ENCODE data around the gene TSPAN4.

TSPAN4 gene

GRCh38 chr11:821512-822371, 20.9 kb upstream of the TSPAN4 start:
- no peak for DNase-seq (ENCODE audit: low read depth in 3 of 3)

- no peak for DNase-seq (ENCODE audit: low read depth in 3 of 3)
These were observed 19.0 kb upstream of the TSPAN4 start for GRCh38 chr11:823441-824291.

- no peak for DNase-seq (ENCODE audit: low read depth in 3 of 3)
These were observed 18.3 kb upstream of the TSPAN4 start for GRCh38 chr11:824292-824880.

GRCh38 chr11:824942-825341, 17.7 kb upstream of the TSPAN4 start:
- DNase-seq (ENCODE audit: low read depth in 3 of 3), result no peak

GRCh38 chr11:825366-826226, 17.1 kb upstream of the TSPAN4 start:
- DNase-seq (ENCODE audit: low read depth in 3 of 3), result no peak

GRCh38 chr11:826227-826621, 16.4 kb upstream of the TSPAN4 start:
- DNase-seq (ENCODE audit: low read depth in 3 of 3), result no peak

GRCh38 chr11:826836-827145, 15.9 kb upstream of the TSPAN4 start:
- DNase-seq (ENCODE audit: low read depth in 3 of 3), result no peak

- DNase-seq (ENCODE audit: low read depth in 3 of 3), result no peak
These were observed 15.3 kb upstream of the TSPAN4 start for GRCh38 chr11:827146-827896.

- no peak for DNase-seq (ENCODE audit: low read depth in 3 of 3)
These were observed 14.8 kb upstream of the TSPAN4 start, which contains the start of gene CRACR2B for GRCh38 chr11:827897-828192. Gene CRACR2B (plus strand): TSS chr11:827919. CDS start chr11:828608, 689 bp downstream.

- DNase-seq (ENCODE audit: low read depth in 3 of 3), result no peak
These were observed 14.0 kb upstream of the TSPAN4 start for GRCh38 chr11:828506-829175.

- no peak for DNase-seq (ENCODE audit: low read depth in 3 of 3)
These were observed 13.3 kb upstream of the TSPAN4 start for GRCh38 chr11:829176-829846.

GRCh38 chr11:829847-830294, 12.8 kb upstream of the TSPAN4 start:
- DNase-seq (ENCODE audit: low read depth in 3 of 3), result no peak

GRCh38 chr11:830295-831117, 12.1 kb upstream of the TSPAN4 start:
- DNase-seq (ENCODE audit: low read depth in 3 of 3), result peak in 1 of 3 experiments; percentile 66

GRCh38 chr11:831118-831864, 11.4 kb upstream of the TSPAN4 start:
- DNase-seq (ENCODE audit: low read depth in 3 of 3), result no peak

GRCh38 chr11:831961-832528, 10.6 kb upstream of the TSPAN4 start:
- no peak for DNase-seq (ENCODE audit: low read depth in 3 of 3)

GRCh38 chr11:832529-833113, 10.0 kb upstream of the TSPAN4 start, which contains the start of gene CD151:
Gene CD151 (plus strand): TSS chr11:832952. CDS start chr11:836070, 3,118 bp downstream.
- peak in 1 of 3 experiments; percentile 59 for DNase-seq (ENCODE audit: low read depth in 3 of 3)

- DNase-seq (ENCODE audit: low read depth in 3 of 3), result no peak
These were observed 9.4 kb upstream of the TSPAN4 start for GRCh38 chr11:833114-833791.

Data from stimulated activated CD4-positive, alpha-beta T cell treated with anti-CD3 and anti-CD28 coated beads, TNF-alpha, amount 100 ng/mL, for 24 hours (primary cell).